H1 (cell line): ENCODE data around the gene ZNF423. TPM values are rescaled to one million over a fixed set of nuclear protein-coding genes. Genes with fewer than 3 reads are reported as not detected.

Experiments
- CTCF ChIA-PET: fragments of 300-600 bp; sonication (Branson Sonifier 250); formaldehyde crosslinking; loops from one replicate; lab custom pipeline; 2021; ENCODE audit not compliant: partially characterized antibody; lab: Charles Lee
- POLR2A ChIA-PET: fragments of 300-600 bp; sonication (Branson Sonifier 250); formaldehyde crosslinking; loops from one replicate; lab custom pipeline; 2021; ENCODE audit warnings: inconsistent platforms; ENCODE audit not compliant: partially characterized antibody; lab: Charles Lee
- DNase-seq, 2 experiments: peaks; one replicate each; pipeline versions ENCODE4 v3.0.0 to v3.0.0-alpha.2; 2010 to 2022; ENCODE audit warnings: low spot score in 2 of 2, low read depth in 1 of 2, mixed read lengths in 1 of 2
- FAIRE-seq: peaks from 2 replicates; lab custom pipeline; 2011; peaks lifted over from hg19 to GRCh38; lab: Jason Lieb, UNC
- H2AFZ ChIP-seq: 2 replicates; pipeline ENCODE4 v1.8.1; 2012; ENCODE audit warnings: low read length, inconsistent platforms
- H2AK5ac ChIP-seq: 2 replicates; pipeline ENCODE4 v1.6.1; 2013; ENCODE audit warnings: low read depth, low read length
- H2BK120ac ChIP-seq: replicated peaks from 2 replicates; pipeline ENCODE3; 2013; ENCODE audit warnings: low read depth, low read length, inconsistent platforms
- H2BK12ac ChIP-seq: 2 replicates; pipeline ENCODE4 v1.6.1; 2013; ENCODE audit warnings: low read depth, low read length
- H2BK15ac ChIP-seq: 2 replicates; pipeline ENCODE4 v1.6.1; 2013; ENCODE audit warnings: low read length
- H2BK20ac ChIP-seq: 2 replicates; pipeline ENCODE4 v1.6.1; 2013; ENCODE audit warnings: low read length
- H2BK5ac ChIP-seq: 2 replicates; pipeline ENCODE4 v1.6.1; 2013; ENCODE audit warnings: low read depth, low read length
- H3K14ac ChIP-seq: 2 replicates; pipeline ENCODE4 v1.6.1; 2013; ENCODE audit warnings: inconsistent platforms; ENCODE audit not compliant: insufficient read length
- H3K18ac ChIP-seq: 2 replicates; pipeline ENCODE4 v1.6.1; 2013; ENCODE audit warnings: low read length; ENCODE audit errors: extremely low read depth
- H3K23ac ChIP-seq: 2 replicates; pipeline ENCODE4 v1.6.1; 2013; ENCODE audit warnings: inconsistent platforms; ENCODE audit not compliant: insufficient read length
- H3K23me2 ChIP-seq: 2 replicates; pipeline ENCODE4 v1.6.1; 2013; ENCODE audit warnings: low read depth, low read length
- H3K27ac ChIP-seq: 2 replicates; pipeline ENCODE4 v1.6.1; 2011; ENCODE audit warnings: low read depth, low read length, inconsistent platforms
- H3K27me3 ChIP-seq, 4 experiments: replicated peaks in 1 of 4; 1 replicate in 1 of 4; 2 replicates in 3 of 4; pipeline versions ENCODE4 v1.6.1 to v1.8.1; 2011 to 2013; ENCODE audit warnings: low read length in 3 of 4, mild to moderate bottlenecking in 3 of 4, inconsistent platforms in 2 of 4, mixed read lengths in 2 of 4, moderate library complexity in 1 of 4; ENCODE audit not compliant: control insufficient read depth in 3 of 4, insufficient read depth in 3 of 4; ENCODE audit errors: extremely low read depth in 1 of 4
- H3K36me3 ChIP-seq, 4 experiments: 2 replicates each; pipeline versions ENCODE4 v1.6.1 to v1.8.1; 2011 to 2013; ENCODE audit warnings: mild to moderate bottlenecking in 4 of 4, low read length in 3 of 4, moderate library complexity in 2 of 4, control low read depth in 1 of 4, inconsistent platforms in 1 of 4; ENCODE audit not compliant: insufficient read depth in 4 of 4, control insufficient read depth in 2 of 4
- H3K4ac ChIP-seq: replicated peaks from 2 replicates; pipeline ENCODE3; 2013; ENCODE audit warnings: low read length, low read depth, mixed read lengths, inconsistent platforms; ENCODE audit not compliant: insufficient read length
- H3K4me1 ChIP-seq, 4 experiments: replicated peaks in 1 of 4; 1 replicate in 1 of 4; 2 replicates in 3 of 4; pipeline versions ENCODE4 v1.6.1 to v1.8.1; 2011 to 2013; ENCODE audit warnings: low read length in 3 of 4, inconsistent platforms in 2 of 4, mixed read lengths in 1 of 4; ENCODE audit not compliant: insufficient read depth in 4 of 4, control insufficient read depth in 3 of 4
- H3K4me2 ChIP-seq, 2 experiments: 2 replicates each; pipeline versions ENCODE4 v1.6.1 to v1.8.1; 2011 to 2013; ENCODE audit warnings: low read depth in 2 of 2, low read length in 2 of 2, control low read depth in 1 of 2, inconsistent platforms in 1 of 2, mild to moderate bottlenecking in 1 of 2; ENCODE audit not compliant: insufficient read depth in 1 of 2
- H3K4me3 ChIP-seq, 4 experiments: fragments of 200-600, 300-600 bp in 1 of 4; sonication (generic), shearing (Covaris generic), sonication (Bioruptor Twin) in 1 of 4; 2 replicates each; pipeline versions ENCODE4 v1.5.1 to v1.8.1; 2011 to 2016; ENCODE audit warnings: low read length in 4 of 4, low read depth in 3 of 4, control low read depth in 2 of 4, inconsistent platforms in 2 of 4, mild to moderate bottlenecking in 2 of 4, mixed read lengths in 1 of 4, moderate library complexity in 1 of 4; ENCODE audit not compliant: insufficient read depth in 2 of 4; ENCODE audit errors: extremely low read depth in 1 of 4
- H3K56ac ChIP-seq: replicated peaks from 2 replicates; pipeline ENCODE3; 2013; ENCODE audit warnings: low read depth, mild to moderate bottlenecking, mixed read lengths, low read length, inconsistent platforms; ENCODE audit not compliant: insufficient read length
- H3K79me1 ChIP-seq: 2 replicates; pipeline ENCODE4 v1.6.1; 2013; ENCODE audit warnings: low read depth, low read length, control low read depth
- H3K79me2 ChIP-seq, 2 experiments: 2 replicates each; pipeline versions ENCODE4 v1.6.1 to v1.8.1; 2012 to 2013; ENCODE audit warnings: low read length in 2 of 2, mild to moderate bottlenecking in 2 of 2, inconsistent platforms in 1 of 2; ENCODE audit not compliant: insufficient read depth in 2 of 2, control insufficient read depth in 1 of 2
- H3K9ac ChIP-seq, 4 experiments: replicated peaks in 1 of 4; 1 replicate in 1 of 4; 2 replicates in 3 of 4; pipeline versions ENCODE4 v1.6.1 to v1.8.1; 2011 to 2013; ENCODE audit warnings: low read depth in 3 of 4, low read length in 3 of 4, control low read depth in 2 of 4, mild to moderate bottlenecking in 2 of 4, moderate library complexity in 2 of 4, inconsistent platforms in 1 of 4; ENCODE audit errors: extremely low read depth in 1 of 4
- H3K9me3 ChIP-seq, 2 experiments: 2 replicates each; pipeline versions ENCODE4 v1.6.1 to v1.8.1; 2012 to 2013; ENCODE audit warnings: mild to moderate bottlenecking in 2 of 2, moderate library complexity in 2 of 2, control low read depth in 1 of 2, inconsistent platforms in 1 of 2, low read depth in 1 of 2, low read length in 1 of 2, mixed read lengths in 1 of 2; ENCODE audit not compliant: insufficient read depth in 2 of 2
- H4K20me1 ChIP-seq, 2 experiments: replicated peaks in 1 of 2; 2 replicates each; pipeline versions ENCODE3 to v1.8.1; 2011 to 2013; ENCODE audit warnings: inconsistent platforms in 2 of 2, low read length in 2 of 2, mild to moderate bottlenecking in 1 of 2; ENCODE audit not compliant: insufficient read depth in 2 of 2, control insufficient read depth in 1 of 2
- H4K5ac ChIP-seq: 2 replicates; pipeline ENCODE4 v1.6.1; 2013; ENCODE audit warnings: low read length, low read depth, mixed read lengths, inconsistent platforms; ENCODE audit not compliant: insufficient read length
- H4K8ac ChIP-seq: 2 replicates; pipeline ENCODE4 v1.8.0; 2013; ENCODE audit warnings: mild to moderate bottlenecking, moderate library complexity, low read length, inconsistent platforms; ENCODE audit not compliant: insufficient read depth; ENCODE audit errors: extremely low read depth
- H4K91ac ChIP-seq: replicated peaks from 2 replicates; pipeline ENCODE3; 2013; ENCODE audit warnings: low read length, mixed read lengths, inconsistent platforms; ENCODE audit not compliant: insufficient read length
- ASH2L ChIP-seq: fragments of 200-600, 300-600 bp; sonication (generic); IDR thresholded peaks from one replicate; pipeline ENCODE4 v1.7.1; 2017; ENCODE audit warnings: low read length
- CHD1 ChIP-seq: IDR thresholded peaks from 2 replicates; pipeline ENCODE4 v1.6.1; 2012; ENCODE audit warnings: low read depth, low read length, improper control_type of control experiment
- CHD2 ChIP-seq: IDR thresholded peaks from 2 replicates; pipeline ENCODE4 v1.6.1; 2012; ENCODE audit warnings: low read length, improper control_type of control experiment
- KDM1A ChIP-seq: fragments of 200-600, 300-600 bp; sonication (generic); IDR thresholded peaks from 2 replicates; pipeline ENCODE4 v1.7.1; 2016; ENCODE audit warnings: mild to moderate bottlenecking, low read length, borderline replicate concordance
- KDM5A ChIP-seq: fragments of 200-600 bp; IDR thresholded peaks from 2 replicates; pipeline ENCODE4 v1.7.1; 2012; ENCODE audit warnings: mild to moderate bottlenecking, low read length, inconsistent platforms, mixed read lengths
- POLR2AphosphoS5 ChIP-seq: IDR thresholded peaks from 2 replicates; pipeline ENCODE4 v1.6.1; 2011; ENCODE audit warnings: low read depth, low read length
- POU5F1 ChIP-seq: IDR thresholded peaks from 2 replicates; pipeline ENCODE4 v1.6.1; 2011; ENCODE audit warnings: low read depth, mild to moderate bottlenecking, low read length, moderate library complexity
- SIX5 ChIP-seq: IDR thresholded peaks from 2 replicates; pipeline ENCODE4 v1.6.1; 2011; ENCODE audit warnings: mild to moderate bottlenecking, low read depth, low read length
- TBP ChIP-seq: IDR thresholded peaks from 2 replicates; pipeline ENCODE4 v1.6.1; 2011; ENCODE audit warnings: low read depth, low read length, improper control_type of control experiment
- TCF12 ChIP-seq: IDR thresholded peaks from 2 replicates; pipeline ENCODE4 v1.6.1; 2011; ENCODE audit warnings: low read depth, mild to moderate bottlenecking, low read length
- WGBS, 2 experiments: shearing (Covaris generic) in 1 of 2; methylation state at CpG; one replicate each; pipeline versions ENCODE4 v1.1.6 to v1.1.7; 2013 to 2015; ENCODE audit warnings: low lambda C conversion rate in 2 of 2, mixed read lengths in 2 of 2, inconsistent platforms in 1 of 2, low coverage in 1 of 2, missing lambda C conversion rate in 1 of 2; ENCODE audit not compliant: insufficient replicate concordance in 2 of 2, insufficient coverage in 1 of 2, insufficient read length in 1 of 2; ENCODE audit errors: extremely low coverage in 1 of 2, missing lambda C conversion rate in 1 of 2; 5-methylcytosine and 5-hydroxymethylcytosine counted together
- polyA plus RNA-seq, 7 experiments: library from polyadenylated mRNA; depleted of rRNA in 3 of 7; stranded (reverse) in 5 of 7; unstranded in 2 of 7; fragments of >200 nt in 5 of 7; fragments of 200-250 nt in 2 of 7; gene quantifications; 1 replicate in 5 of 7; 2 replicates in 1 of 7; 4 replicates in 1 of 7; pipeline versions ENCODE4 v1.2.1 to v1.2.3, GENCODE V29; 2011 to 2013; ENCODE audit warnings: missing spikeins in 2 of 7, mixed read lengths in 2 of 7
- total RNA-seq: library from RNA; stranded (reverse); fragmentation: NEBNext Ultra II Directional; extraction: Animal tissue kit (Norgen Biotek cat#: 25700); gene quantifications from 2 replicates; pipeline ENCODE4 v1.2.1, GENCODE V29; 2021
- TF ChIP-seq, protein P1 (sequence below): IDR thresholded peaks from 2 replicates; pipeline ENCODE4 v1.6.1; 2011; ENCODE audit warnings: low read length, improper control_type of control experiment
- TF ChIP-seq, protein P2 (sequence below): IDR thresholded peaks from 2 replicates; pipeline ENCODE4 v1.6.1; 2012; ENCODE audit warnings: inconsistent platforms
- TF ChIP-seq, protein P3 (sequence below): IDR thresholded peaks from 2 replicates; pipeline ENCODE4 v1.6.1; 2012; ENCODE audit warnings: inconsistent platforms

ZNF423 gene
- total and polyA plus RNA-seq, 2 of the 8 experiments (the other 6 are each of a cell fraction or from before 2014, with no cell fraction given) = 38.2 to 52.3 TPM

DNA sequence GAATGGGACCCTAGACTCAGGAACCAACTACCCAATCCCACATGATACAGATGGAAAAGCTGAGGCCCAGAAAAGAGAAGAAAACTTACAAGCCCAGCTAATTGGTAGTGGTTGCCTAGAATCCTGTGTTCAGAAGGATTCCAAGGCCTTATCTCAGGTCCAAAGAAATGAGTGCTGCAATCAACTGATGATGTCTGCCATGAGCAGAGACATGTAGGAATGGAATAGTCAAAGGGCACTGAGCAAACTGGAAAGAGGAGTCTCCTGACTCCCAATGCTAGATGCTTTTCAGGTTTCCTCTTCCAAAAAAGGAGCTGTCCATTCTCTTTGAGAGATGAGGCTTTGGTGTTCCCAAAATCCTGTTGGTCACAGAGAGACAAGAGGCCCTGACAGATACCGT lies 210.6 kb downstream of the ZNF423 start:
- Histone ChIP-seq H3K4me1 (peaks cover 3 to 24% (median 17%) of the 10 kb centered on the region in 4 experiments), H2BK120ac (no peak overlapping the region), H3K79me1 (no peaks in the 10 kb centered on the region), H3K27me3 (no peaks in the 10 kb centered on the region), H3K9me3 (peaks cover 7 to 16% of the 10 kb centered on the region in 2 experiments), H3K14ac (no peak overlapping the region), H3K23me2 (no peaks in the 10 kb centered on the region), H4K91ac (no peak overlapping the region), H3K4me3 (no peak overlapping the region), H3K18ac (no peak overlapping the region), H2BK12ac (no peak overlapping the region), H3K56ac (no peak overlapping the region), H2AK5ac (no peak overlapping the region), H3K79me2 (peaks cover 3 to 5% of the 10 kb centered on the region in 2 experiments; a peak in 2 of 4 replicates), H2BK5ac (no peak overlapping the region), H3K4ac (no peak overlapping the region), H3K27ac (no peak overlapping the region), H4K5ac (no peak overlapping the region), H2BK15ac (no peak overlapping the region), H4K20me1 (peaks cover 0 to 3% of the 10 kb centered on the region in 2 experiments), H4K8ac (no peak overlapping the region), H3K36me3 (peaks cover 2 to 8% (median 3%) of the 10 kb centered on the region in 4 experiments; a peak in 2 of 8 replicates), H2BK20ac (no peak overlapping the region), H3K4me2 (no peak overlapping the region), H3K9ac (no peak overlapping the region), H3K23ac (no peak overlapping the region), H2AFZ (no peak overlapping the region)
- DNase-seq (no peak), FAIRE-seq (no peak)
- ChIA-PET POLR2A (interaction anchor here (1.5 to 1.9 kb wide), 2 partner anchors 9 to 20 kb away, joined by 3 to 8 read pairs; no protein-coding TSS in a partner anchor), CTCF (interaction anchor here (1.2 to 3.6 kb wide), 6 partner anchors 9 to 276 kb away, joined by 3 to 12 read pairs (median 7); no protein-coding TSS in a partner anchor)
- 94% methylated on average over 1 of the region's 1 CpG; no CpG with 5 or more reads in 1 of the 2 experiments for whole genome bisulfite sequencing, 2 experiments
- TF ChIP-seq KDM1A (no peak), POLR2AphosphoS5 (no peak), ASH2L (no peak), POU5F1 (no peak), KDM5A (no peak), TCF12 (no peak), CHD2 (no peak), SIX5 (no peak), TBP (no peak), CHD1 (no peak)
- TF ChIP-seq, protein P1, sequence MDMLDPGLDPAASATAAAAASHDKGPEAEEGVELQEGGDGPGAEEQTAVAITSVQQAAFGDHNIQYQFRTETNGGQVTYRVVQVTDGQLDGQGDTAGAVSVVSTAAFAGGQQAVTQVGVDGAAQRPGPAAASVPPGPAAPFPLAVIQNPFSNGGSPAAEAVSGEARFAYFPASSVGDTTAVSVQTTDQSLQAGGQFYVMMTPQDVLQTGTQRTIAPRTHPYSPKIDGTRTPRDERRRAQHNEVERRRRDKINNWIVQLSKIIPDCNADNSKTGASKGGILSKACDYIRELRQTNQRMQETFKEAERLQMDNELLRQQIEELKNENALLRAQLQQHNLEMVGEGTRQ = no peak
- TF ChIP-seq, protein P2, sequence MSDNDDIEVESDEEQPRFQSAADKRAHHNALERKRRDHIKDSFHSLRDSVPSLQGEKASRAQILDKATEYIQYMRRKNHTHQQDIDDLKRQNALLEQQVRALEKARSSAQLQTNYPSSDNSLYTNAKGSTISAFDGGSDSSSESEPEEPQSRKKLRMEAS = no peak
- TF ChIP-seq, protein P3, sequence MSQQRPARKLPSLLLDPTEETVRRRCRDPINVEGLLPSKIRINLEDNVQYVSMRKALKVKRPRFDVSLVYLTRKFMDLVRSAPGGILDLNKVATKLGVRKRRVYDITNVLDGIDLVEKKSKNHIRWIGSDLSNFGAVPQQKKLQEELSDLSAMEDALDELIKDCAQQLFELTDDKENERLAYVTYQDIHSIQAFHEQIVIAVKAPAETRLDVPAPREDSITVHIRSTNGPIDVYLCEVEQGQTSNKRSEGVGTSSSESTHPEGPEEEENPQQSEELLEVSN = no peak
